Measurements from ENCODE around the gene OR1I1. TPM values are rescaled to one million over a fixed set of nuclear protein-coding genes. Genes with fewer than 3 reads are reported as not detected.
"Not testable (repeated sequence)": the region's sequence is repeated elsewhere in the genome, so short reads cannot be mapped to it uniquely, and the experiment has no call there.

The OR1I1 gene
- total RNA-seq, 6 donors from 2014 or later = not detected

DNA sequence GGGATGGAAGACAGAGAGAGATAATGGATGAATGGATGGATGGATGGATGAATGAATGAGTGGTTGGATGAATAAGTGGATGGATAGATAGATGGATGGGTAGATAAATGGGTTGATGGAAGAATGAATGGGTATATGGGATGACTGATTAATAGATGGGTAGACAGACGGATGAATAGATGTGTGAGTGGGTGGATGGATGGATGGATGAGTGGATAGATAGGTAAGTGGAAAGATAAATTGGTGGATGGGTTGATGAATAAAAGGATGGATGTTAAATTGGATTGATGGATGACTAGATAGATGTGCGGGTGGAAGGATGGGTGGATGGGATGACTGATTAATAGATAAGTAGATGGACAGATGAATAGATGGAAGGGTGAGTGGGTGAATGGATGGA is 31.4 kb upstream of the OR1I1 start:
- no peak for DNase-seq
- no peak overlapping the region for H3K27ac ChIP-seq
- no peaks in the 10 kb centered on the region for H3K36me3 ChIP-seq
- no peaks in the 10 kb centered on the region for H3K9me3 ChIP-seq
- no peak for TF ChIP-seq POLR2A (IDR thresholded peaks at IDR 0.05)
- no peak for TF ChIP-seq POLR2AphosphoS5 (IDR thresholded peaks at IDR 0.05)
- TF ChIP-seq, protein P1, sequence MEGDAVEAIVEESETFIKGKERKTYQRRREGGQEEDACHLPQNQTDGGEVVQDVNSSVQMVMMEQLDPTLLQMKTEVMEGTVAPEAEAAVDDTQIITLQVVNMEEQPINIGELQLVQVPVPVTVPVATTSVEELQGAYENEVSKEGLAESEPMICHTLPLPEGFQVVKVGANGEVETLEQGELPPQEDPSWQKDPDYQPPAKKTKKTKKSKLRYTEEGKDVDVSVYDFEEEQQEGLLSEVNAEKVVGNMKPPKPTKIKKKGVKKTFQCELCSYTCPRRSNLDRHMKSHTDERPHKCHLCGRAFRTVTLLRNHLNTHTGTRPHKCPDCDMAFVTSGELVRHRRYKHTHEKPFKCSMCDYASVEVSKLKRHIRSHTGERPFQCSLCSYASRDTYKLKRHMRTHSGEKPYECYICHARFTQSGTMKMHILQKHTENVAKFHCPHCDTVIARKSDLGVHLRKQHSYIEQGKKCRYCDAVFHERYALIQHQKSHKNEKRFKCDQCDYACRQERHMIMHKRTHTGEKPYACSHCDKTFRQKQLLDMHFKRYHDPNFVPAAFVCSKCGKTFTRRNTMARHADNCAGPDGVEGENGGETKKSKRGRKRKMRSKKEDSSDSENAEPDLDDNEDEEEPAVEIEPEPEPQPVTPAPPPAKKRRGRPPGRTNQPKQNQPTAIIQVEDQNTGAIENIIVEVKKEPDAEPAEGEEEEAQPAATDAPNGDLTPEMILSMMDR (IDR thresholded peaks at IDR 0.05) = no peak
- no peak for TF ChIP-seq EP300 (IDR thresholded peaks at IDR 0.05)
- H3K4me3 ChIP-seq = no peak overlapping the region
- ATAC-seq (ENCODE audit: low FRiP score in 2 of 2) = no peak
- H3K27me3 ChIP-seq = no peaks in the 10 kb centered on the region
- 92% methylated on average over 2 of the region's 2 CpGs for WGBS, 2 donors
- H3K4me1 ChIP-seq = no peaks in the 10 kb centered on the region

DNA sequence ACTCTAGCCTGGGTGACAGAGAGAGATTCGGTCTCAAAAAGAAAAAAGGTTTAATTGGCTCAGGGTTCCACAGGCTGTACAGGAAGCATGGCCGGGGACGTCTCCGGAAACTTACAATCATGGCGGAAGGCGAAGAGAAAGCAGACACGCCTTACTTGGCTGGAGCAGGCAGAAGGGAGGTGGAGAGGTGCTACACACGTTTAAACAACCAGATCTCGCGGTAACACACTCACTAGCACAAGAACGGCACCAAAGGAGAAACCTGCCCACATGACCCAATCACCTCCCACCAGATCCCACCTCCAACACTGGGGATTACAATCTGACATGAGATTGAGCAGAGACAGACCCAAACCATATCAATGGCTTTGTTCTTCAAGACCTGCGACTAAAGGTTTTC is 20.0 kb upstream of the OR1I1 start:
- H3K27me3 ChIP-seq = no peaks in the 10 kb centered on the region
- no peaks in the 10 kb centered on the region for H3K4me1 ChIP-seq
- WGBS, 2 donors = 79% methylated on average over 12 of the region's 12 CpGs
- H3K4me3 ChIP-seq = no peak overlapping the region
- ATAC-seq (ENCODE audit: low FRiP score in 2 of 2) (no peak), DNase-seq (no peak)
- TF ChIP-seq EP300 (IDR thresholded peaks at IDR 0.05) (no peak), POLR2AphosphoS5 (IDR thresholded peaks at IDR 0.05) (no peak), POLR2A (IDR thresholded peaks at IDR 0.05) (no peak)
- TF ChIP-seq, protein P1 (IDR thresholded peaks at IDR 0.05) = no peak
- no peaks in the 10 kb centered on the region for H3K36me3 ChIP-seq
- no peaks in the 10 kb centered on the region for H3K9me3 ChIP-seq
- H3K27ac ChIP-seq = no peak overlapping the region

DNA sequence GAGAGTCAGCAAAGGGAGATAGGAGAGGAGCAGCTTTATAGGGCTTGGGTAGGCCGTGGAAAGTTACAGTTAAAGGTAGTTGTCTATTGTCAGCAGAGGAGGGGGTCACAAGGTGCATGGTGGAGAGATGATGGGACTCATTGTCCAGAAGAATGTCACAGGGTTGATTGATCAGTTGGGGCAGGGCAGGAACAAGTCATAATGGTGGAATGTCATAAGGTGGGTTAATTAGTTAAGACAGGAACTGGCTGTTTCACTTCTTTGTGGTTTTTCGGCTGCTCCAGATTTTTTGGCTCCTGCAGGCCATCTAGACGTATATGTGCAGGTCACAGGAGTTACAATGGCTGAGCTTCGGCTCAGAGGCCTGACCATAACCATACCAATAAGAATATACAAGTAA is 11.6 kb upstream of the OR1I1 start:
- H3K4me3 ChIP-seq; H3K4me1 ChIP-seq; H3K27ac ChIP-seq; DNase-seq; H3K36me3 ChIP-seq; H3K9me3 ChIP-seq; H3K27me3 ChIP-seq; ATAC-seq (ENCODE audit: low FRiP score in 2 of 2): not testable (repeated sequence)
- 74 to 76% methylated on average over 4 of the region's 4 CpGs for WGBS, 2 donors

DNA sequence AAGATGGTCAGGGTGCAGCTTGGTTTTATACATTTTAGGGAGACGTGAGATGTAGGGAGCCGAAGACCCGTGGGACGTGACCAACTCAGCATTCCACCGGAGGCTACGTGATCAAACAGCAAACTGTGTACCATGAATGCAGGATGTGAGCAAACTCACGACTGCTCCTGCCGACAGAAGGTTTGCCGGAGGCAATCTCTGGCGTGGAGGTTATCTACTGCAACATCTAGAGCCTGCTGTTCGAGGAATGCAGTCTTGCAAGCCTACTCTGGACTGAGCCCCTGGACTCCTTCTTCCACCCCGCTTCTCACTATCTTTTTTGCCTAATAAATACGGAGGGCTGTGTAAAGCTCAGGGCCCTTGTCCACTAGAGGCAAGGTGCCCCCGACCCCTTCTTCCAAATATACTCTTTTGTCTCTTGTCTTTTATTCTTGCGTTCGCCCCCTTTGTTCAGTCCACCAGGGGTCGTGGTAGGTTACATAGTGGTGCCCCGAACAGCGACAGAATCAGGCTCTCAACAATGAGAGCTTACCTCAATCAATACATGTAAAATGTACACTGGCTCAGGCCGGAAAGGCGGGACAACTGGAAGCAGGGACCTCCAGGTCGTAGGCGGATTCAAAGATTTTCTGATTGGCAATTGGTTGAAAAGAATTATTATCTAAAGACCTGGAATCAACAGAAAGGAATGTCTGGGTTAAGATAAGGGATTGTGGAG is 8.9 kb upstream of the OR1I1 start:
- whole genome bisulfite sequencing, 2 donors = 69 to 70% methylated on average over 23 of the region's 23 CpGs
- ATAC-seq (ENCODE audit: low FRiP score in 2 of 2) = no peak
- TF ChIP-seq EP300 (IDR thresholded peaks at IDR 0.05) (no peak), POLR2AphosphoS5 (IDR thresholded peaks at IDR 0.05) (no peak), POLR2A (IDR thresholded peaks at IDR 0.05) (no peak)
- TF ChIP-seq, protein P1 (IDR thresholded peaks at IDR 0.05) = no peak

DNA sequence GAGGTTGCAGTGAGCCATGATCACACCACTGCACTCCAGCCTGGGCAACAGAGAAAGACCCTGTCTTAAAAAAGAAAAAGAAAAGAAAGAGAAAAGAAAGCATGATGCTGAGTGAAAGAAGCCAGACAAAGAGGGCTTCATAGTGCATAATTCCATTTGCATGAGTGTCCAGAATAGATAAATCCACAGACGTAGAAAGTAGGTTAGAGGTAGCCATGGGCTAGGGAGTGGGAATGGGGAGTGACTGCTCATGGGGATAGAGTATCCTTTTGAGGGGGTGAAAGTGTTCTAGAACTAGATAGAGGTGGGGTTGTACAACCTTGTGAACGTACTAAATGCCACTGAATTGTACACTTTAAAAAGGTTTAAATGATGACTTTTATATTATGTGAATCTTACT is 7.6 kb upstream of the OR1I1 start:
- no peaks in the 10 kb centered on the region for H3K4me1 ChIP-seq
- 68 to 77% methylated on average over 2 of the region's 2 CpGs for WGBS, 2 donors

More for the DNA sequence above, 8.9 kb upstream of the OR1I1 start:
- no peaks in the 10 kb centered on the region for H3K36me3 ChIP-seq
- H3K4me3 ChIP-seq = no peak overlapping the region
- no peaks in the 10 kb centered on the region for H3K9me3 ChIP-seq
- DNase-seq = no peak
- no peak overlapping the region for H3K27ac ChIP-seq
- H3K4me1 ChIP-seq = no peaks in the 10 kb centered on the region
- no peaks in the 10 kb centered on the region for H3K27me3 ChIP-seq

More for the DNA sequence above, 7.6 kb upstream of the OR1I1 start:
- H3K36me3 ChIP-seq = no peaks in the 10 kb centered on the region
- no peak overlapping the region for H3K4me3 ChIP-seq
- H3K9me3 ChIP-seq = no peaks in the 10 kb centered on the region
- DNase-seq (no peak), ATAC-seq (ENCODE audit: low FRiP score in 2 of 2) (no peak)
- no peak overlapping the region for H3K27ac ChIP-seq
- no peaks in the 10 kb centered on the region for H3K27me3 ChIP-seq
- TF ChIP-seq POLR2AphosphoS5 (IDR thresholded peaks at IDR 0.05) (no peak), EP300 (IDR thresholded peaks at IDR 0.05) (no peak), POLR2A (IDR thresholded peaks at IDR 0.05) (no peak)
- TF ChIP-seq, protein P1 (IDR thresholded peaks at IDR 0.05) = no peak

Measured in upper lobe of left lung (tissue), 6 donors.